22Rv1 (cell line): ENCODE results near the gene IMMP2L.

Experiments used
- ZFX ChIP-seq: fragments of 450-650 bp; IDR thresholded peaks from 2 replicates; pipeline ENCODE4 v1.6.1; 2017; ENCODE audit warnings: antibody characterized with exemption, borderline replicate concordance
- TF ChIP-seq, protein P1 (sequence below): fragments of 450-650 bp; IDR thresholded peaks from 2 replicates; pipeline ENCODE4 v1.5.1; 2017; ENCODE audit warnings: mild to moderate bottlenecking

DNA sequence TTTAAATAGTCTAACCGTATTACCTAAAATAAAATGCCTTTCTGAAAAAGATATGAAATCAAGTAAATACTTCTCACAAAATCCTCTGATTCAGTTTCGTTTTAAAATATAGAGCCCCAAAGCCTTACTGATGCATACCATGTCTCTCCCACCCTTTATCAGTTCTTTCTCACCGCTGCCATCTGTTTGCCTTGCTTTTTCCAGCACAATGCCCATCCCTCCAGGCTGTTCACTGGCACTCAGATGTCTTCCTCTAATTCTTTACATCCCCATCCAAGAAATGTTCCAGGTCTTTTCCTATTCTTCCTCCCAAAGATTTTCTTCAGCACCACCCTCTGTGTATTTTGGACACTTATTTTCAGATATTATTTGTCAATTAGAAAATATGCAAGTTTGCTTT, 587.9 kb downstream of the IMMP2L start:
- TF ChIP-seq, protein P1, sequence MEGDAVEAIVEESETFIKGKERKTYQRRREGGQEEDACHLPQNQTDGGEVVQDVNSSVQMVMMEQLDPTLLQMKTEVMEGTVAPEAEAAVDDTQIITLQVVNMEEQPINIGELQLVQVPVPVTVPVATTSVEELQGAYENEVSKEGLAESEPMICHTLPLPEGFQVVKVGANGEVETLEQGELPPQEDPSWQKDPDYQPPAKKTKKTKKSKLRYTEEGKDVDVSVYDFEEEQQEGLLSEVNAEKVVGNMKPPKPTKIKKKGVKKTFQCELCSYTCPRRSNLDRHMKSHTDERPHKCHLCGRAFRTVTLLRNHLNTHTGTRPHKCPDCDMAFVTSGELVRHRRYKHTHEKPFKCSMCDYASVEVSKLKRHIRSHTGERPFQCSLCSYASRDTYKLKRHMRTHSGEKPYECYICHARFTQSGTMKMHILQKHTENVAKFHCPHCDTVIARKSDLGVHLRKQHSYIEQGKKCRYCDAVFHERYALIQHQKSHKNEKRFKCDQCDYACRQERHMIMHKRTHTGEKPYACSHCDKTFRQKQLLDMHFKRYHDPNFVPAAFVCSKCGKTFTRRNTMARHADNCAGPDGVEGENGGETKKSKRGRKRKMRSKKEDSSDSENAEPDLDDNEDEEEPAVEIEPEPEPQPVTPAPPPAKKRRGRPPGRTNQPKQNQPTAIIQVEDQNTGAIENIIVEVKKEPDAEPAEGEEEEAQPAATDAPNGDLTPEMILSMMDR: no peak
- no peak for TF ChIP-seq ZFX
